AG04450 (cell line): Measurements from ENCODE around the gene YTHDC2. TPM values are rescaled to one million over a fixed set of nuclear protein-coding genes. Genes with fewer than 3 reads are reported as not detected.
A peak's percentile ranks its signal among the peaks of the same experiment; 100 is the strongest.

Source experiments
- CTCF ChIA-PET: fragments of 300-600, 350-600 bp; formaldehyde crosslinking; extraction: SDS; loops from one replicate; lab custom pipeline; 2022; ENCODE audit warnings: antibody characterized with exemption, inconsistent platforms; lab: Charles Lee
- POLR2A ChIA-PET: fragments of 350-600 bp; formaldehyde crosslinking; extraction: SDS; loops from one replicate; lab custom pipeline; 2021; ENCODE audit warnings: antibody characterized with exemption, inconsistent platforms; lab: Yijun Ruan, JAX
- DNase-seq: peaks from one replicate; pipeline ENCODE4 v3.0.0-alpha.2; 2011; ENCODE audit warnings: low read depth, low spot score
- H3K27ac ChIP-seq: one replicate; pipeline ENCODE4 v1.5.1; 2012; ENCODE audit warnings: low read depth, low read length, control low read depth
- H3K27me3 ChIP-seq: one replicate; pipeline ENCODE4 v1.6.0; 2012; ENCODE audit warnings: low read length; ENCODE audit not compliant: control insufficient read depth, insufficient read depth
- H3K4me3 ChIP-seq: 2 replicates; pipeline ENCODE4 v1.5.1; 2011; ENCODE audit warnings: mild to moderate bottlenecking, low read depth, low read length, control low read depth
- H3K9me3 ChIP-seq: 2 replicates; pipeline ENCODE4 v1.5.1; 2012; ENCODE audit warnings: low read length; ENCODE audit not compliant: control insufficient read depth, insufficient read depth
- polyA plus RNA-seq: library from polyadenylated mRNA; depleted of rRNA; stranded (reverse); fragments of >200 nt; gene quantifications from 2 replicates; pipeline ENCODE4 v1.2.3, GENCODE V29; 2011
- TF ChIP-seq, protein P1 (sequence below): IDR thresholded peaks from 2 replicates; pipeline ENCODE4 v1.5.1; 2011; ENCODE audit warnings: low read depth, low read length, control low read depth, inconsistent platforms

YTHDC2 gene
- polyA plus RNA-seq, 1 experiment, result 10.7 TPM

- CTCF ChIA-PET, result no interaction called here
These were observed 18.1 kb downstream of the YTHDC2 start for GRCh38 chr5:113531481-113532159.

GRCh38 chr5:113538313-113538712, 24.8 kb downstream of the YTHDC2 start:
- CTCF ChIA-PET, result no interaction called here
- TF ChIP-seq, protein P1, sequence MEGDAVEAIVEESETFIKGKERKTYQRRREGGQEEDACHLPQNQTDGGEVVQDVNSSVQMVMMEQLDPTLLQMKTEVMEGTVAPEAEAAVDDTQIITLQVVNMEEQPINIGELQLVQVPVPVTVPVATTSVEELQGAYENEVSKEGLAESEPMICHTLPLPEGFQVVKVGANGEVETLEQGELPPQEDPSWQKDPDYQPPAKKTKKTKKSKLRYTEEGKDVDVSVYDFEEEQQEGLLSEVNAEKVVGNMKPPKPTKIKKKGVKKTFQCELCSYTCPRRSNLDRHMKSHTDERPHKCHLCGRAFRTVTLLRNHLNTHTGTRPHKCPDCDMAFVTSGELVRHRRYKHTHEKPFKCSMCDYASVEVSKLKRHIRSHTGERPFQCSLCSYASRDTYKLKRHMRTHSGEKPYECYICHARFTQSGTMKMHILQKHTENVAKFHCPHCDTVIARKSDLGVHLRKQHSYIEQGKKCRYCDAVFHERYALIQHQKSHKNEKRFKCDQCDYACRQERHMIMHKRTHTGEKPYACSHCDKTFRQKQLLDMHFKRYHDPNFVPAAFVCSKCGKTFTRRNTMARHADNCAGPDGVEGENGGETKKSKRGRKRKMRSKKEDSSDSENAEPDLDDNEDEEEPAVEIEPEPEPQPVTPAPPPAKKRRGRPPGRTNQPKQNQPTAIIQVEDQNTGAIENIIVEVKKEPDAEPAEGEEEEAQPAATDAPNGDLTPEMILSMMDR, result no peak
- H3K9me3 ChIP-seq, result no peaks in the 10 kb centered on the region
- no peaks in the 10 kb centered on the region for H3K27me3 ChIP-seq
- H3K4me3 ChIP-seq, result no peak overlapping the region
- no peak overlapping the region for H3K27ac ChIP-seq
- POLR2A ChIA-PET, result interaction anchor here (0.6 kb wide), 1 partner anchor 56 kb away, joined by 3 read pairs; no protein-coding TSS in a partner anchor
- no peak for DNase-seq

More at GRCh38 chr5:113531481-113532159, 18.1 kb downstream of the YTHDC2 start:
- TF ChIP-seq, protein P1, result no peak
- H3K27me3 ChIP-seq, result no peaks in the 10 kb centered on the region
- H3K9me3 ChIP-seq, result peaks cover 8% of the 10 kb centered on the region; the same call in 1 of the 2 replicates
- no peak overlapping the region for H3K4me3 ChIP-seq
- no peak for DNase-seq
- POLR2A ChIA-PET, result no interaction called here
- H3K27ac ChIP-seq, result no peak overlapping the region

GRCh38 chr5:113546703-113547183, 33.2 kb downstream of the YTHDC2 start:
- peak; percentile 8 for DNase-seq
- H3K4me3 ChIP-seq, result no peak overlapping the region
- H3K27ac ChIP-seq, result peak overlapping the region; percentile 47
- POLR2A ChIA-PET, result interaction anchor here (0.6 kb wide), 1 partner anchor 692 kb away, joined by 4 read pairs; no protein-coding TSS in a partner anchor
- CTCF ChIA-PET, result interaction anchor here (0.5 to 2.8 kb wide), 3 partner anchors 25 to 167 kb away, joined by 3 to 9 read pairs (median 6); no protein-coding TSS in a partner anchor
- TF ChIP-seq, protein P1, result no peak
- H3K9me3 ChIP-seq, result no peaks in the 10 kb centered on the region
- no peaks in the 10 kb centered on the region for H3K27me3 ChIP-seq

DNA sequence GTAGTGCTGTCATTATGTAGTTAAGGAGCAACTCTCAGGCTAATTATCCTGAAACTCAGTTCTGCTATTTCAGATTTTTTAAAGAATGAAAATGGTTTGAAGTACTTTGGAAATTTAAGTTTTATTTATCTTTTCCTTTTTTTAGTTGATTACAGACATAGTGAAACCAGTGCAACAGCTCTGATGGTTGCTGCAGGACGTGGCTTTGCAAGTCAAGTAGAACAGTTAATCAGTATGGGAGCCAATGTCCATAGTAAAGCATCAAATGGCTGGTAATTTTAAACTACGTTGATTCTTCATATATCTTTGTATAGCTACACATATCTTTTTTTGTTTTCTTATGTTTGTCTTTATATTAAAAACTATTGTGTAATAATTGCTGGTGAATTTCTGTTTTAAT, 34.9 kb downstream of the YTHDC2 start:
- Histone ChIP-seq H3K27me3 (no peaks in the 10 kb centered on the region), H3K9me3 (no peaks in the 10 kb centered on the region), H3K27ac (no peak overlapping the region), H3K4me3 (no peak overlapping the region)
- TF ChIP-seq, protein P1, result no peak
- DNase-seq, result no peak
- ChIA-PET POLR2A (no interaction called here), CTCF (no interaction called here)

DNA sequence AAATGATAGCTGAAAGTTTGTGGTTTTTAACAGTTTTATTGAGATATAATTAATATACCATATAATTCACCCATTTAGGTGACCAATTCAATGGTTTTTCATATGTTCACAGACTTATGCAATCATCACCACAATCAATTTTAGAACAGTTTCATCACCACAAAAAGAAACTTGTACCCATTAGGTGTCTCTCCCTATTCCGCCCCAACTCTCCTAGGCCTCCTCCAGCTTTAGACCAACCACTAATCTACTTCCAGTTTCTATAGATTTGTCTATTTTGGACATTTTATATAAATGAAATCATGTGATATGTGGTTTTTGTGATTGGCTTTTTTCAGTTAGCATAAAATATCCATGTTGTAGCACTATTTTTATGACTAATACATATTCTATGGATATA, 38.6 kb downstream of the YTHDC2 start:
- TF ChIP-seq, protein P1, result no peak
- ChIA-PET CTCF (interaction anchor here (1.5 kb wide), 1 partner anchor 556 kb away, joined by 6 read pairs; no protein-coding TSS in a partner anchor), POLR2A (no interaction called here)
- no peak overlapping the region for H3K4me3 ChIP-seq
- no peaks in the 10 kb centered on the region for H3K9me3 ChIP-seq
- H3K27me3 ChIP-seq, result no peaks in the 10 kb centered on the region
- H3K27ac ChIP-seq, result no peak overlapping the region
- no peak for DNase-seq
